Neural cell (in vitro differentiated cells): ENCODE data around the gene ST3GAL3. TPM values are rescaled to one million over a fixed set of nuclear protein-coding genes. Genes with fewer than 3 reads are reported as not detected.

ENCODE experiments used
- H2AFZ ChIP-seq: fragments of 200-600, 300-800 bp; sonication (generic), shearing (Covaris generic); 2 replicates; pipeline ENCODE4 v1.6.0; 2014; ENCODE audit warnings: low read depth, mild to moderate bottlenecking, antibody characterized with exemption, low read length, moderate library complexity
- H3F3A ChIP-seq: fragments of 200-600 bp; shearing (Covaris generic); 2 replicates; pipeline ENCODE4 v1.6.1; 2016; ENCODE audit warnings: mild to moderate bottlenecking, moderate library complexity, mixed read lengths, antibody characterized with exemption, low read length; ENCODE audit not compliant: insufficient read depth, poor library complexity, severe bottlenecking
- H3K27ac ChIP-seq: fragments of 200-600, 300-800 bp; sonication (generic), shearing (Covaris generic); 2 replicates; pipeline ENCODE4 v1.5.1; 2014; ENCODE audit warnings: mild to moderate bottlenecking, low read length, moderate library complexity
- H3K27me3 ChIP-seq: fragments of 300-800, 200-600 bp; sonication (generic), shearing (Covaris generic); 2 replicates; pipeline ENCODE4 v1.6.0; 2014; ENCODE audit warnings: mild to moderate bottlenecking, low read depth, low read length, moderate library complexity; ENCODE audit not compliant: insufficient read depth
- H3K36me3 ChIP-seq: fragments of 300-800, 200-600 bp; sonication (generic), shearing (Covaris generic); 2 replicates; pipeline ENCODE4 v1.5.1; 2014; ENCODE audit warnings: mild to moderate bottlenecking, antibody characterized with exemption, low read length, moderate library complexity; ENCODE audit not compliant: insufficient read depth
- H3K4me2 ChIP-seq: fragments of 300-800, 200-600 bp; sonication (generic), shearing (Covaris generic); 2 replicates; pipeline ENCODE4 v1.6.0; 2014; ENCODE audit warnings: mild to moderate bottlenecking, low read length
- H3K4me3 ChIP-seq: fragments of 300-800, 200-600 bp; sonication (generic), shearing (Covaris generic); 2 replicates; pipeline ENCODE4 v1.5.1; 2014; ENCODE audit warnings: mild to moderate bottlenecking, low read length, moderate library complexity
- H3K79me2 ChIP-seq: fragments of 200-600 bp; shearing (Covaris generic); replicated peaks from 2 replicates; pipeline ENCODE4 v1.6.0; 2014; ENCODE audit warnings: mild to moderate bottlenecking, low read length, moderate library complexity; ENCODE audit not compliant: insufficient read depth
- H3K9ac ChIP-seq: fragments of 300-800, 200-600 bp; sonication (generic), shearing (Covaris generic); 2 replicates; pipeline ENCODE4 v1.6.1; 2016; ENCODE audit warnings: mild to moderate bottlenecking, low read length, mixed read lengths
- H3K9me2 ChIP-seq: fragments of 200-600 bp; shearing (Covaris generic); 2 replicates; pipeline ENCODE4 v1.6.1; 2016; ENCODE audit warnings: mild to moderate bottlenecking, low read length, mixed read lengths; ENCODE audit not compliant: insufficient read depth
- H3K9me3 ChIP-seq: fragments of 200-600, 300-800 bp; sonication (generic), shearing (Covaris generic); 2 replicates; pipeline ENCODE4 v1.6.1; 2016; ENCODE audit warnings: mild to moderate bottlenecking, mixed run types, low read length, moderate library complexity, mixed read lengths
- H4K20me1 ChIP-seq: fragments of 200-600 bp; shearing (Covaris generic); 2 replicates; pipeline ENCODE4 v1.6.1; 2016; ENCODE audit warnings: mild to moderate bottlenecking, mixed run types; ENCODE audit not compliant: insufficient read depth
- CTCF ChIP-seq: fragments of 450-650 bp; IDR thresholded peaks from 2 replicates; pipeline ENCODE4 v1.5.1; 2014; ENCODE audit warnings: antibody characterized with exemption, mild to moderate bottlenecking, moderate library complexity; ENCODE audit not compliant: poor library complexity, severe bottlenecking
- EP300 ChIP-seq: fragments of 450-650 bp; conservative IDR thresholded peaks from 2 replicates; pipeline ENCODE4 v1.6.1; 2014; ENCODE audit warnings: antibody characterized with exemption, mild to moderate bottlenecking, moderate library complexity; ENCODE audit not compliant: poor library complexity, severe bottlenecking
- EZH2 ChIP-seq: fragments of 200-600, 300-800 bp; shearing (Covaris generic), sonication (generic); IDR thresholded peaks from 2 replicates; pipeline ENCODE4 v1.6.1; 2014; ENCODE audit warnings: antibody characterized with exemption, low read length, borderline replicate concordance, mild to moderate bottlenecking; ENCODE audit not compliant: insufficient read depth, poor library complexity, severe bottlenecking
- MXI1 ChIP-seq: fragments of 450-650 bp; conservative IDR thresholded peaks from 2 replicates; pipeline ENCODE4 v1.6.1; 2014; ENCODE audit warnings: antibody characterized with exemption, mild to moderate bottlenecking; ENCODE audit not compliant: poor library complexity, severe bottlenecking
- POLR2AphosphoS5 ChIP-seq: IDR thresholded peaks from 2 replicates; pipeline ENCODE4 v1.6.1; 2012
- RAD21 ChIP-seq: fragments of 450-650 bp; conservative IDR thresholded peaks from 2 replicates; pipeline ENCODE4 v1.6.1; 2014; ENCODE audit warnings: antibody characterized with exemption, mild to moderate bottlenecking, moderate library complexity
- REST ChIP-seq: IDR thresholded peaks from 2 replicates; pipeline ENCODE4 v1.6.1; 2012; ENCODE audit warnings: borderline replicate concordance
- SMC3 ChIP-seq: fragments of 450-650 bp; conservative IDR thresholded peaks from 2 replicates; pipeline ENCODE4 v1.6.1; 2014; ENCODE audit warnings: antibody characterized with exemption, mild to moderate bottlenecking, moderate library complexity; ENCODE audit not compliant: poor library complexity
- TAF1 ChIP-seq: IDR thresholded peaks from 2 replicates; pipeline ENCODE4 v1.6.1; 2012; ENCODE audit warnings: low read depth
- polyA plus RNA-seq: library from polyadenylated mRNA; depleted of rRNA; stranded (reverse); fragments of >200 nt; gene quantifications from 2 replicates; pipeline ENCODE4 v1.2.3, GENCODE V29; 2014

Gene ST3GAL3
- polyA plus RNA-seq, 1 donor from 2014 or later: 36.8 TPM

- no peaks in the 10 kb centered on the region for H3K36me3 ChIP-seq
- H3K4me3 ChIP-seq: no peak overlapping the region
- H3K27me3 ChIP-seq: no peaks in the 10 kb centered on the region
- H3K27ac ChIP-seq: no peak overlapping the region
- no peaks in the 10 kb centered on the region for H3K9me3 ChIP-seq
- no peak for TF ChIP-seq MXI1
- no peak for TF ChIP-seq EP300
- no peak for TF ChIP-seq SMC3
- TF ChIP-seq EZH2: no peak
- TF ChIP-seq POLR2AphosphoS5: no peak
- TF ChIP-seq REST: no peak
- no peak for TF ChIP-seq RAD21
- TF ChIP-seq TAF1: no peak
- TF ChIP-seq CTCF: no peak
- H3K9ac ChIP-seq: no peak overlapping the region
- H3F3A ChIP-seq: no peaks in the 10 kb centered on the region
- H4K20me1 ChIP-seq: no peaks in the 10 kb centered on the region
- H3K9me2 ChIP-seq: no peaks in the 10 kb centered on the region
- H2AFZ ChIP-seq: no peak overlapping the region
- H3K79me2 ChIP-seq: no peaks in the 10 kb centered on the region
- H3K4me2 ChIP-seq: no peak overlapping the region
Measured at GRCh38 chr1:43880604-43881003, 173.3 kb downstream of the ST3GAL3 start.

- no peaks in the 10 kb centered on the region for H3K36me3 ChIP-seq
- no peaks in the 10 kb centered on the region for H3F3A ChIP-seq
- H3K9me3 ChIP-seq: no peaks in the 10 kb centered on the region
- H3K4me2 ChIP-seq: no peak overlapping the region
- H3K9me2 ChIP-seq: no peaks in the 10 kb centered on the region
- H4K20me1 ChIP-seq: no peaks in the 10 kb centered on the region
- H3K79me2 ChIP-seq: no peaks in the 10 kb centered on the region
- H3K4me3 ChIP-seq: no peak overlapping the region
- no peak overlapping the region for H2AFZ ChIP-seq
- no peak overlapping the region for H3K27ac ChIP-seq
- TF ChIP-seq TAF1: no peak
- TF ChIP-seq EP300: no peak
- TF ChIP-seq POLR2AphosphoS5: no peak
- TF ChIP-seq CTCF: no peak
- no peak for TF ChIP-seq EZH2
- TF ChIP-seq REST: no peak
- TF ChIP-seq MXI1: no peak
- no peak for TF ChIP-seq RAD21
- no peak for TF ChIP-seq SMC3
- H3K9ac ChIP-seq: no peak overlapping the region
- H3K27me3 ChIP-seq: no peaks in the 10 kb centered on the region
Measured at GRCh38 chr1:43881415-43881814, 174.1 kb downstream of the ST3GAL3 start.
